Measurements from ENCODE around the gene CTNNA3. TPM values are rescaled to one million over a fixed set of nuclear protein-coding genes. Genes with fewer than 3 reads are reported as not detected.

CTNNA3 gene
- total RNA-seq, 1 experiment from 2014 or later = 0.20 TPM

GRCh38 chr10:66277481-66277880 lies 1418.5 kb downstream of the CTNNA3 start:
- Mint-ChIP-seq H3K4me1 (ENCODE audit: low read depth, unreplicated experiment) (no peaks in the 10 kb centered on the region), H3K27me3 (ENCODE audit: insufficient read depth, unreplicated experiment) (no peaks in the 10 kb centered on the region), H3K27ac (ENCODE audit: unreplicated experiment) (no peak overlapping the region), H3K4me3 (ENCODE audit: unreplicated experiment) (no peak overlapping the region), H3K36me3 (ENCODE audit: insufficient read depth, unreplicated experiment) (no peaks in the 10 kb centered on the region), H3K9me3 (ENCODE audit: unreplicated experiment) (no peaks in the 10 kb centered on the region)
- Histone ChIP-seq H3K4me1 (no peaks in the 10 kb centered on the region; the same call in 1 of the 2 replicates), H3K9me3 (peaks cover under 1% of the 10 kb centered on the region; the same call in 1 of the 2 replicates), H3K27me3 (replicated peaks; ENCODE audit: control insufficient read depth, insufficient read depth, low read length) (no peaks in the 10 kb centered on the region), H3K4me3 (ENCODE audit: low read depth, low read length) (no peak overlapping the region), H3K36me3 (ENCODE audit: control insufficient read depth, insufficient read depth, low read length) (no peaks in the 10 kb centered on the region)
- BruUV-seq (replicated peaks) = no TSS peak
- intact Hi-C loops (cut with micrococcal nuclease; ENCODE audit: unreplicated experiment) = no loop called here
- peak; percentile 61 to 69 for TF ChIP-seq CTCF (IDR thresholded peaks at IDR 0.05; ENCODE audit: insufficient read depth in 1 of 2, low read depth in 1 of 2, low read length in 1 of 2, severe bottlenecking in 1 of 2, unreplicated experiment in 1 of 2)
- POLR2A ChIA-PET = no interaction called here
- peak in 1 of 2 experiments; percentile 21 for DNase-seq
- CTCF ChIA-PET = no interaction called here

- Histone ChIP-seq H3K4me3 (ENCODE audit: low read depth, low read length) (no peak overlapping the region), H3K4me1 (no peaks in the 10 kb centered on the region), H3K9me3 (0 out of 2 replicates have a peak, but pooled peaks cover 3% of the 10 kb centered on the region), H3K27me3 (replicated peaks; ENCODE audit: control insufficient read depth, insufficient read depth, low read length) (no peaks in the 10 kb centered on the region), H3K36me3 (ENCODE audit: control insufficient read depth, insufficient read depth, low read length) (no peaks in the 10 kb centered on the region)
- Mint-ChIP-seq H3K36me3 (ENCODE audit: insufficient read depth, unreplicated experiment) (no peaks in the 10 kb centered on the region), H3K27ac (ENCODE audit: unreplicated experiment) (no peak overlapping the region), H3K27me3 (ENCODE audit: insufficient read depth, unreplicated experiment) (no peaks in the 10 kb centered on the region), H3K9me3 (ENCODE audit: unreplicated experiment) (no peaks in the 10 kb centered on the region), H3K4me3 (ENCODE audit: unreplicated experiment) (no peak overlapping the region), H3K4me1 (ENCODE audit: low read depth, unreplicated experiment) (no peaks in the 10 kb centered on the region)
- no peak for DNase-seq
- no peak for TF ChIP-seq CTCF (IDR thresholded peaks at IDR 0.05; ENCODE audit: insufficient read depth in 1 of 2, low read depth in 1 of 2, low read length in 1 of 2, severe bottlenecking in 1 of 2, unreplicated experiment in 1 of 2)
- POLR2A ChIA-PET = no interaction called here
- CTCF ChIA-PET = no interaction called here
- no TSS peak for BruUV-seq (replicated peaks)
- intact Hi-C loops (cut with micrococcal nuclease; ENCODE audit: unreplicated experiment) = no loop called here
These were observed 1422.0 kb downstream of the CTNNA3 start for GRCh38 chr10:66273966-66274519.

- Mint-ChIP-seq H3K36me3 (ENCODE audit: insufficient read depth, unreplicated experiment) (no peaks in the 10 kb centered on the region), H3K27ac (ENCODE audit: unreplicated experiment) (no peak overlapping the region), H3K27me3 (ENCODE audit: insufficient read depth, unreplicated experiment) (no peaks in the 10 kb centered on the region), H3K4me1 (ENCODE audit: low read depth, unreplicated experiment) (peaks cover 1% of the 10 kb centered on the region), H3K9me3 (ENCODE audit: unreplicated experiment) (peaks cover 12% of the 10 kb centered on the region), H3K4me3 (ENCODE audit: unreplicated experiment) (no peak overlapping the region)
- H3K4me1 ChIP-seq = peaks cover 6% of the 10 kb centered on the region
- no peaks in the 10 kb centered on the region for H3K27me3 ChIP-seq (replicated peaks; ENCODE audit: control insufficient read depth, insufficient read depth, low read length)
- ChIA-PET POLR2A (no interaction called here), CTCF (no interaction called here)
- intact Hi-C loops (cut with micrococcal nuclease; ENCODE audit: unreplicated experiment) = no loop called here
- no peak overlapping the region for H3K4me3 ChIP-seq (ENCODE audit: low read depth, low read length)
- TF ChIP-seq CTCF (IDR thresholded peaks at IDR 0.05; ENCODE audit: insufficient read depth in 1 of 2, low read depth in 1 of 2, low read length in 1 of 2, severe bottlenecking in 1 of 2, unreplicated experiment in 1 of 2) = no peak
- peaks cover 3% of the 10 kb centered on the region; the same call in 1 of the 2 replicates for H3K9me3 ChIP-seq
- no peak for DNase-seq
- BruUV-seq (replicated peaks) = no TSS peak
- no peaks in the 10 kb centered on the region for H3K36me3 ChIP-seq (ENCODE audit: control insufficient read depth, insufficient read depth, low read length)
These were observed 1430.6 kb downstream of the CTNNA3 start for GRCh38 chr10:66265398-66265797.

Data from Caco-2 (cell line).